Hepatocyte (in vitro differentiated cells): ENCODE data around the gene AIFM1.

Source experiments
- EZH2 ChIP-seq: fragments of 200-600 bp; sonication (generic); IDR thresholded peaks from 2 replicates; pipeline ENCODE4 v1.6.1; 2016; ENCODE audit warnings: antibody characterized with exemption, mild to moderate bottlenecking, borderline replicate concordance
- EZH2phosphoT487 ChIP-seq: fragments of 200-600 bp; sonication (generic); IDR thresholded peaks from one replicate; pipeline ENCODE4 v1.6.1; 2018; ENCODE audit warnings: antibody characterized with exemption, mild to moderate bottlenecking, low read depth, moderate library complexity; ENCODE audit not compliant: unreplicated experiment, severe bottlenecking
- TF ChIP-seq, protein P1 (sequence below): fragments of 200-600 bp; sonication (generic); IDR thresholded peaks from 2 replicates; pipeline ENCODE4 v1.5.1; 2016; ENCODE audit warnings: antibody characterized with exemption, mild to moderate bottlenecking; ENCODE audit not compliant: poor library complexity

DNA sequence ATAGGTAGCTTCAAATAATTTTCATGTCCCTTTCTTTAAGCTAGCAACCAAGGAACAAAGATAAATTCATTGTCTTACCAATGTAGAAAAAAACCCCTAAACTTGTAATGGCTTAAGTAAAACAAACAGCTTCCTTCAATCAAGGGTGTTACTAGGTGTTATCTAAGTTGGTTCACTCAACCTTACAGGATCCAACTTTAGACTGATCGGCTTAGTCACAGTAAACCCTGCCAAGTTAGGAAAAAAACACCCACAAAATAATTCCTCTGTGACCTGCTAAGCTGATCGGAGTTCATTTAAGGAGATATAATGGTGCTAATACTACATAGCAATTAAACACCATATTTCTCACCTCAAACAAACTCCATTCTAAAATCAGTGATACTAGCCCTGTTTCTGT lies 10.1 kb downstream of the AIFM1 start:
- TF ChIP-seq, protein P1, sequence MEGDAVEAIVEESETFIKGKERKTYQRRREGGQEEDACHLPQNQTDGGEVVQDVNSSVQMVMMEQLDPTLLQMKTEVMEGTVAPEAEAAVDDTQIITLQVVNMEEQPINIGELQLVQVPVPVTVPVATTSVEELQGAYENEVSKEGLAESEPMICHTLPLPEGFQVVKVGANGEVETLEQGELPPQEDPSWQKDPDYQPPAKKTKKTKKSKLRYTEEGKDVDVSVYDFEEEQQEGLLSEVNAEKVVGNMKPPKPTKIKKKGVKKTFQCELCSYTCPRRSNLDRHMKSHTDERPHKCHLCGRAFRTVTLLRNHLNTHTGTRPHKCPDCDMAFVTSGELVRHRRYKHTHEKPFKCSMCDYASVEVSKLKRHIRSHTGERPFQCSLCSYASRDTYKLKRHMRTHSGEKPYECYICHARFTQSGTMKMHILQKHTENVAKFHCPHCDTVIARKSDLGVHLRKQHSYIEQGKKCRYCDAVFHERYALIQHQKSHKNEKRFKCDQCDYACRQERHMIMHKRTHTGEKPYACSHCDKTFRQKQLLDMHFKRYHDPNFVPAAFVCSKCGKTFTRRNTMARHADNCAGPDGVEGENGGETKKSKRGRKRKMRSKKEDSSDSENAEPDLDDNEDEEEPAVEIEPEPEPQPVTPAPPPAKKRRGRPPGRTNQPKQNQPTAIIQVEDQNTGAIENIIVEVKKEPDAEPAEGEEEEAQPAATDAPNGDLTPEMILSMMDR: no peak
- TF ChIP-seq EZH2phosphoT487 (no peak), EZH2 (no peak)
